ENCODE data around the gene AP2A2.

DNA sequence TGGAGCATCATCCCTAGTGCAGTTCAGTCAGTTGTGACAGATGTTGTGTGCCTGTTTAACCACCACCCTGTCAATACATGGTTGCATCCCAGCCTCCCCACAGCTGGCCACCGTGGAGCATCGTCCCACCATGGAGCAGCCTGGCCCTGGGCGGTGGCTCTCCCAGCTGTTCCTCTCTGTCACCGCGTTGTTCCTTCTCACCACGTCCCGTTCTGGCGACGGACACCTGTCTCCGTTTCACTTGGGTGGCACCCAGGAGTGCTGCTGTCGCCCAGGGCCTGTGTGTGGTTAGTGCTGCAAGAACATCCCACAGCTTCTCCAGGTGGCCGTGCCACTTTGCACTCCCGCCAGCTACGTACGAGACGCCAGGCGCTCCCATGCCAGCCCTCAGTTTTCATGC, 84.3 kb downstream of the AP2A2 start:
- TF ChIP-seq, protein P1, sequence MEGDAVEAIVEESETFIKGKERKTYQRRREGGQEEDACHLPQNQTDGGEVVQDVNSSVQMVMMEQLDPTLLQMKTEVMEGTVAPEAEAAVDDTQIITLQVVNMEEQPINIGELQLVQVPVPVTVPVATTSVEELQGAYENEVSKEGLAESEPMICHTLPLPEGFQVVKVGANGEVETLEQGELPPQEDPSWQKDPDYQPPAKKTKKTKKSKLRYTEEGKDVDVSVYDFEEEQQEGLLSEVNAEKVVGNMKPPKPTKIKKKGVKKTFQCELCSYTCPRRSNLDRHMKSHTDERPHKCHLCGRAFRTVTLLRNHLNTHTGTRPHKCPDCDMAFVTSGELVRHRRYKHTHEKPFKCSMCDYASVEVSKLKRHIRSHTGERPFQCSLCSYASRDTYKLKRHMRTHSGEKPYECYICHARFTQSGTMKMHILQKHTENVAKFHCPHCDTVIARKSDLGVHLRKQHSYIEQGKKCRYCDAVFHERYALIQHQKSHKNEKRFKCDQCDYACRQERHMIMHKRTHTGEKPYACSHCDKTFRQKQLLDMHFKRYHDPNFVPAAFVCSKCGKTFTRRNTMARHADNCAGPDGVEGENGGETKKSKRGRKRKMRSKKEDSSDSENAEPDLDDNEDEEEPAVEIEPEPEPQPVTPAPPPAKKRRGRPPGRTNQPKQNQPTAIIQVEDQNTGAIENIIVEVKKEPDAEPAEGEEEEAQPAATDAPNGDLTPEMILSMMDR (IDR thresholded peaks at IDR 0.05): no peak
- TF ChIP-seq POLR2A (IDR thresholded peaks at IDR 0.05; ENCODE audit: low read depth) (no peak), POLR2AphosphoS5 (IDR thresholded peaks at IDR 0.05) (no peak)
